HG03432 (cell line): ENCODE results near the gene RTRAF.

Source experiments
- ATAC-seq: cut with Tn5 transposase; IDR thresholded peaks from one replicate; pipeline ENCODE4 v1.9.1; 2021; ENCODE audit warnings: mild to moderate bottlenecking, moderate library complexity; ENCODE audit not compliant: unreplicated experiment

Gene RTRAF

DNA sequence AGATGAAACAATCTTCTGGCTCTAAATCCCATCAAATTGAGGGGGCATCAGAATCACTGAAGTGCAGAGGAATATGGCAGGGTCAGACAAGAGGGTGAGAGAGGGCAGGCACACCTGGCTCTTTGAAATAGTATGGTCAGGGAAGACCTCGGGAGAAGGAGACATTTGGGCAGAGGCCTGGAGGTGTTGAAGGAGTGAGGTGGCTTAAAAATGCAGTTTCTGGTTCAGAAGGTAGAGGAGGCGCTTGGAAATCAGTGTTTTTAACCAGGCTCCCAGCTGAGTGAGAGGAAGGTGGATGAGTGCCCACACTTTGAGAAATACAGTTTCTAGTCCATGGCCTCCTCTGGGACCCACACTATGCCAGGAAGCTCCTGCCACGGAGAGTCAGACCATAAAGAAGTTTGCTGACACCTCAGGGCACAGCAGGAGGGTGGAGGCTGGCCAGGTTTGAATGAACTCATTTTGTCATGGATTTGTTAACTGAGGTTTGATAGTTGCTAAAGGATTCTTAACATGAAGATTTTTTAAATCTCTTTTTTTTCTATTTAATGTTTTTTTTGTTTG lies 59.4 kb downstream of the RTRAF start:
- no peak for ATAC-seq

- ATAC-seq, result no peak
Measured at GRCh38 chr14:52049271-52049670, 59.9 kb downstream of the RTRAF start.

- ATAC-seq, result no peak
Measured at GRCh38 chr14:52049721-52050588, 60.6 kb downstream of the RTRAF start.

DNA sequence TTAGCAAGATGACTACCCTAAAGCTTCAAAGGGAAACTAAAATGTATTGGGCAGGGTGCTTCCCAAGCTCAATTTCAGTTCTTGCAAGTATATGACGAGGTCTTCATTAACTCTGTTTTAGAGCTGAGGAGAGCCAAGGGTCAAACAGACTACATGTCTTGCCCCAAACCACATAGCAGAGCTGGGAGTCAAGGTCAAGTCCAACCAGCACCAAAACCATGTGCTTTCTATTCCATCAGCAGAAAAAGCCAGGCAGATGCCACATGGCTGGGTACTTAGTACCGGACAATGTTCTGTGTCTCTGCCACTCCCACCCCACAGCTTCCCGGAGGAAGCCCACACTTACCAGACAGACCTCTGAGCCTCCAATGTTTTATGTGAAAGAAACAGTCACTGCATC lies 61.9 kb downstream of the RTRAF start:
- ATAC-seq, result no peak

DNA sequence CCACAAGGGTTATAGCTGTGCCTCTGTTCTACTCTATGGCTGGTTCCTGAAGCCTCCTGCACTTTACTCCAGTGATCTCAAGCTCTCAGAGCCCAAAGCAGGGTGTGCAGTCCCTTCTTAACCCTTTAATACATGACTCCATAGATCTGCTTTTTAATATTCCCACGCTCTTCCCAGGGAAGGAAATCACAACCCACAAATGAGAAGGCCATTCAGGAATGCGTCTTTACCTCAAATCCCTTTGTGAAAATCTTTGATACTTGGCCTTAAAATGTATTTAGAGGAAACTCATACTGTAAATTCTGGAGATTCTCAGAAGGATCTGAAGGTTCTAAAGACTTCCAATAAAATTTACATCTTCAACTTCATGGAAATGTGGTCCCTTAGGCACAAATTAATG lies 62.5 kb downstream of the RTRAF start:
- ATAC-seq, result no peak

DNA sequence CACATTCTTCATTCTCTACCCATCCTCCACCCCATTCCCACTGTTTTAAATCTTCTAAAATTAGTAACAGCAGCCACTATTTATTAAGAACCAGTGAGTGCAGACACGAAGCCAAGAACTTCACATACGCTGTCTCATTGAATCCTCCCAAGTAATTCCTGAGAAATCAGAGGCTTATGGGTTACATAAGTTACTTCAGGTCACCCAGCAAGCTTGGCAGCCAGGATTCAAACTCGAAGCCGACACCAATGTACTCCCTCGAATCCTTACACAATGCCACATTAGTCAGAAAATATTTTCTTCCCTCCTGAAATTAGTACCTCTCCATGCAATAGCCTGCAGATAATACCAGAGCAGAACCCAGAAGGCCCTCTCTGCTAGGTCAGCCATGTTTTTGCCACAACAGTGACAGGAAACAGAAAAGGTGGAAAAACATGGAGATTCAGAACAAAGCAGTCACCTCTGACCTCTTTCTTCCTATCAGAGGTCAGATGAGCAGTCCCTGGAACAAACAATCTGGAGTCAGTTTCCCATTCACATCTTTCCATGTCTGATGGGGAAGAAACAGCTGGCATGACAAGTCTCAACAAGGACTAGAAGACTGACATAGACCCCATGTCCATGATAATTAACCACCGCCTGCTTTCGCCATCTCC lies 63.1 kb downstream of the RTRAF start:
- ATAC-seq, result no peak

DNA sequence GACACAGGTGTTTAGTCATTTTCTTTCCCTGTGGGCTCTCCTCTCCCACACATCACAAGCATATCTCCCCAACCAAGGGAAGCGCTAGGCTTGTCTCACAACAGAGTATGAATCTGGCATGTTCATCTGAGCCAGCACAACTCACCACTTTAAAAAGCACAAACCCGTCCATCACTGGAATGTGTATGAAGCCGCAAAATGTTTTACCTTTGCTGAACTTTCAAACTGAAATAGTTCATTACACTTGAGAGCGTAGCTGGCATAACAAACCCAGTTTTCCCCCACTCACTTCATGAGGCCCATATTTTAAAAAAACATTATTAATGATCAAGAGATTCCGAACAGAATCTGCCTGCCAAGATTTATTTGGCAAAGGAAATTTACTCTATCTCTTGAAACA lies 63.7 kb downstream of the RTRAF start:
- no peak for ATAC-seq

DNA sequence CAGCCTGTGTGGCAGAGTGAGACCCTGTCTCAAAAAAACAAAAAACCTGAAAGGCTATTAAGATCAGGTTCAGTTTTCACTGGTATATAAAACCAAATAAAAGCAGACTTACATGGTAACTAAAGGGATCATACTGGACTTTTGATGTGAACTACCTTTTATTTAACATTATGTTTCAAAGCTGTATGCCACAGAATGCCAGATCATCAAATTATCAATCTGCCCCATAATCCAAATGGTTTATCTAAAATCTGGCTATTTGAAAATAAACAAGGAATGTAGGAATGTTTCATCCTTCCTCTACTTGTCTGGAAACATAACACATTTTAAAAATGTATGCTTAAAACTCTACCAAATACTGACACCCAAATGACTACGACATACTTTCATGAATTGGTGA lies 65.3 kb downstream of the RTRAF start:
- ATAC-seq, result no peak

GRCh38 chr14:52055167-52055566 lies 65.8 kb downstream of the RTRAF start:
- ATAC-seq, result no peak

- ATAC-seq, result no peak
Measured at GRCh38 chr14:52058341-52058740, 69.0 kb downstream of the RTRAF start.

DNA sequence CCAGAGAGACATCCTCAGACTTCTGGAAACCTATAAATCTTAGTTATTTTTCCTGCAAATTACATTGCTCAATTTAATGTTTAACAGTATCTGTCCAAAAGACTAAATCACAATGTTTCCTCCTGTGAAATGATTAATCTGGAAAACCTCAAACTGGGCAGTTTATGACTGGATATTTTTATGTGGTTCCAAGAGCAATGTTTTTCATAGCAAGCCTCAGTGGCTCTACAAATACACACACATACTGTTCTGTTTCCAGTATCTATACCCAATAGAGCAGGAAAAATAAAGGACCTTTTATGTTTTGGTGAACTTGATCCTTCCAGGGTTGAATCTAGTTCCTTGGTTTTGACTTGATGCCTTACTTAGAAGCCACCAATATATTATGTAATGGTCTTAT lies 70.3 kb downstream of the RTRAF start:
- ATAC-seq, result no peak

GRCh38 chr14:52060080-52060479 lies 70.7 kb downstream of the RTRAF start:
- no peak for ATAC-seq
